MM.1S (cell line): ENCODE data around the gene GABRB2.

Source experiments
- CTCF ChIP-seq: fragments of 300-600 bp; sonication (generic); IDR thresholded peaks from 2 replicates; pipeline ENCODE4 v1.5.1; 2016; ENCODE audit warnings: antibody characterized with exemption, low read length, mixed read lengths
- EZH2 ChIP-seq: fragments of 300-600 bp; sonication (generic); optimal IDR thresholded peaks from 2 replicates; pipeline ENCODE3; 2017; ENCODE audit warnings: low read depth, mild to moderate bottlenecking, antibody characterized with exemption, low read length, mixed read lengths
- EZH2phosphoT487 ChIP-seq: fragments of 300-600 bp; sonication (generic); IDR thresholded peaks from 2 replicates; pipeline ENCODE4 v1.6.1; 2018; ENCODE audit warnings: antibody characterized with exemption, low read length

GRCh38 chr5:161414896-161415295 lies 131.6 kb downstream of the GABRB2 start:
- TF ChIP-seq EZH2phosphoT487, result no peak
- no peak for TF ChIP-seq CTCF
- no peak for TF ChIP-seq EZH2
